IMR-90 (cell line): Measurements from ENCODE around the gene KPNA3. TPM values are rescaled to one million over a fixed set of nuclear protein-coding genes. Genes with fewer than 3 reads are reported as not detected.

Source experiments
- ATAC-seq: fragments of 200-7000 bp; cut with Tn5 transposase; 2 replicates; pipeline ENCODE4 v1.9.1; 2020; ENCODE audit warnings: low read depth, mild to moderate bottlenecking, moderate library complexity
- BruUV-seq: library from RNA; stranded (reverse); fragments of 400-500 nt; replicated peaks from 2 replicates; lab custom pipeline; 2021; lab: Mats Ljungman, UMichigan
- CTCF ChIA-PET: fragments of 300-600 bp; formaldehyde crosslinking; extraction: SDS; loops from one replicate; lab custom pipeline; 2021; ENCODE audit warnings: antibody characterized with exemption; lab: Yijun Ruan, JAX
- POLR2A ChIA-PET: fragments of 300-600 bp; sonication (Branson Sonifier 250); formaldehyde crosslinking; loops from one replicate; lab custom pipeline; 2022; ENCODE audit warnings: antibody characterized with exemption; ENCODE audit not compliant: unreplicated experiment; lab: Charles Lee
- DNase-seq: peaks from one replicate; pipeline ENCODE4 v3.0.0; 2013
- H2AFZ ChIP-seq: replicated peaks from 2 replicates; pipeline ENCODE3; 2013; ENCODE audit warnings: low read length, mild to moderate bottlenecking; ENCODE audit not compliant: poor library complexity
- H2AK5ac ChIP-seq: 2 replicates; pipeline ENCODE4 v1.6.1; 2013; ENCODE audit warnings: low read depth, low read length, inconsistent platforms
- H2AK9ac ChIP-seq: replicated peaks from 2 replicates; pipeline ENCODE3; 2013; ENCODE audit warnings: mild to moderate bottlenecking, low read depth, low read length, moderate library complexity; ENCODE audit not compliant: poor library complexity
- H2BK120ac ChIP-seq: 2 replicates; pipeline ENCODE4 v1.6.1; 2013; ENCODE audit warnings: low read depth, low read length, inconsistent platforms
- H2BK15ac ChIP-seq: 3 replicates; pipeline ENCODE4 v1.6.1; 2013; ENCODE audit warnings: low read depth, low read length, inconsistent platforms
- H2BK20ac ChIP-seq: 2 replicates; pipeline ENCODE4 v1.6.1; 2013; ENCODE audit warnings: low read depth, mild to moderate bottlenecking, inconsistent platforms, low read length, moderate library complexity
- H2BK5ac ChIP-seq: 2 replicates; pipeline ENCODE4 v1.6.1; 2013; ENCODE audit warnings: mild to moderate bottlenecking, low read depth, low read length, inconsistent platforms; ENCODE audit not compliant: poor library complexity, severe bottlenecking
- H3K14ac ChIP-seq: replicated peaks from 2 replicates; pipeline ENCODE4 v1.6.1; 2013; ENCODE audit warnings: low read depth, low read length, inconsistent platforms
- H3K18ac ChIP-seq: 2 replicates; pipeline ENCODE4 v1.6.1; 2013; ENCODE audit warnings: low read depth, low read length, control low read depth
- H3K23ac ChIP-seq: 2 replicates; pipeline ENCODE4 v1.6.1; 2013; ENCODE audit warnings: low read depth, low read length, inconsistent platforms
- H3K27ac ChIP-seq: 2 replicates; pipeline ENCODE4 v1.5.1; 2013; ENCODE audit warnings: mild to moderate bottlenecking, control low read depth, low read length; ENCODE audit not compliant: insufficient read depth
- H3K27me3 ChIP-seq: 2 replicates; pipeline ENCODE4 v1.6.1; 2013; ENCODE audit warnings: low read length; ENCODE audit not compliant: control insufficient read depth, insufficient read depth
- H3K36me3 ChIP-seq: 2 replicates; pipeline ENCODE4 v1.6.1; 2013; ENCODE audit warnings: low read length, mixed read lengths; ENCODE audit not compliant: control insufficient read depth, insufficient read depth
- H3K4ac ChIP-seq: 2 replicates; pipeline ENCODE4 v1.6.1; 2013; ENCODE audit warnings: low read depth, low read length, inconsistent platforms
- H3K4me1 ChIP-seq: 2 replicates; pipeline ENCODE4 v1.6.1; 2013; ENCODE audit warnings: low read length, mixed read lengths; ENCODE audit not compliant: control insufficient read depth, insufficient read depth
- H3K4me2 ChIP-seq: 2 replicates; pipeline ENCODE4 v1.6.1; 2013; ENCODE audit warnings: low read depth, mild to moderate bottlenecking, control low read depth, low read length, moderate library complexity
- H3K4me3 ChIP-seq: 2 replicates; pipeline ENCODE4 v1.5.1; 2013; ENCODE audit warnings: low read depth, mild to moderate bottlenecking, control low read depth, low read length, moderate library complexity; ENCODE audit not compliant: insufficient read depth
- H3K56ac ChIP-seq: 2 replicates; pipeline ENCODE4 v1.6.1; 2013; ENCODE audit warnings: low read length, inconsistent platforms; ENCODE audit not compliant: insufficient read depth; ENCODE audit errors: extremely low read depth
- H3K79me1 ChIP-seq, 2 experiments: 2 replicates each; pipeline ENCODE4 v1.6.1; 2013; ENCODE audit warnings: low read length in 2 of 2, inconsistent platforms in 1 of 2, low read depth in 1 of 2
- H3K9ac ChIP-seq: 2 replicates; pipeline ENCODE4 v1.6.1; 2013; ENCODE audit warnings: low read depth, low read length, control low read depth
- H3K9me1 ChIP-seq: 2 replicates; pipeline ENCODE4 v1.6.1; 2013; ENCODE audit warnings: low read length, inconsistent platforms; ENCODE audit not compliant: insufficient read depth
- H3K9me3 ChIP-seq: 2 replicates; pipeline ENCODE4 v1.6.1; 2013; ENCODE audit warnings: low read length; ENCODE audit not compliant: control insufficient read depth, insufficient read depth
- H4K20me1 ChIP-seq: 2 replicates; pipeline ENCODE4 v1.6.1; 2013; ENCODE audit warnings: low read length, inconsistent platforms; ENCODE audit not compliant: insufficient read depth
- H4K5ac ChIP-seq: 2 replicates; pipeline ENCODE4 v1.6.1; 2013; ENCODE audit warnings: mild to moderate bottlenecking, low read depth, low read length, control low read depth
- H4K8ac ChIP-seq, 2 experiments: 2 replicates each; pipeline ENCODE4 v1.6.1; 2013; ENCODE audit warnings: low read depth in 2 of 2, low read length in 2 of 2, control low read depth in 1 of 2, inconsistent platforms in 1 of 2
- H4K91ac ChIP-seq: 2 replicates; pipeline ENCODE4 v1.6.1; 2013; ENCODE audit warnings: low read depth, low read length, inconsistent platforms; ENCODE audit not compliant: insufficient read depth
- CEBPB ChIP-seq: IDR thresholded peaks from 2 replicates; pipeline ENCODE4 v1.6.1; 2012; ENCODE audit warnings: low read depth, low read length, improper control_type of control experiment
- MAFK ChIP-seq: IDR thresholded peaks from 2 replicates; pipeline ENCODE4 v1.6.1; 2012; ENCODE audit warnings: low read depth, low read length, improper control_type of control experiment
- MAZ ChIP-seq: IDR thresholded peaks from 2 replicates; pipeline ENCODE4 v1.6.1; 2012; ENCODE audit warnings: low read depth, mild to moderate bottlenecking, low read length, improper control_type of control experiment, moderate library complexity, borderline replicate concordance
- SMC3 ChIP-seq: fragments of 150-350 bp; IDR thresholded peaks from 2 replicates; pipeline ENCODE4 v1.6.1; 2016; ENCODE audit warnings: low read depth, mild to moderate bottlenecking, antibody characterized with exemption, low read length, moderate library complexity
- WGBS, 2 experiments: methylation state at CpG; one replicate each; pipeline versions ENCODE4 v1.1.5 to v1.1.7; 2013; ENCODE audit warnings: missing lambda C conversion rate in 2 of 2; ENCODE audit not compliant: insufficient read length in 1 of 2; ENCODE audit errors: extremely low coverage in 2 of 2; 5-methylcytosine and 5-hydroxymethylcytosine counted together
- dilution Hi-C: fragments of 300-500 bp; cut with HindIII; formaldehyde crosslinking; loops from one replicate; pipeline ENCODE4 v1.14.3; 2018; ENCODE audit warnings: low sequenced_read_pairs; ENCODE audit not compliant: unreplicated experiment
- in situ Hi-C: fragments of 300-500 bp; cut with MboI; formaldehyde crosslinking; loops from 3 replicates; pipeline ENCODE4 v1.14.3; 2019; ENCODE audit warnings: low sequenced_read_pairs, inconsistent platforms, mixed read lengths
- intact Hi-C: fragments of 100-400 bp; cut with micrococcal nuclease; formaldehyde crosslinking; loops from 2 replicates; pipeline ENCODE4 v1.10.0; 2022
- polyA plus RNA-seq, 3 experiments: library from polyadenylated mRNA; depleted of rRNA; stranded (reverse); fragments of >200 nt; gene quantifications; 2 replicates each; pipeline ENCODE4 v1.2.3, GENCODE V29; 2012; ENCODE audit warnings: low replicate concordance in 1 of 3
- total RNA-seq: library from RNA; depleted of rRNA; stranded (reverse); fragments of >200 nt; gene quantifications from 2 replicates; pipeline ENCODE4 v1.2.3, GENCODE V29; 2012

The KPNA3 gene
- total and polyA plus RNA-seq, 2 of the 4 experiments (the other 2 are of a cell fraction), result 25.3 to 48.6 TPM

- dilution Hi-C loops, result no loop called here
- H2AK9ac ChIP-seq, result no peak overlapping the region
Observed at GRCh38 chr13:49740870-49741269, 51.6 kb downstream of the KPNA3 start.

More at GRCh38 chr13:49740870-49741269, 51.6 kb downstream of the KPNA3 start:
- Histone ChIP-seq H2AK5ac (no peak overlapping the region), H2AFZ (no peak overlapping the region), H4K5ac (no peak overlapping the region), H4K20me1 (no peaks in the 10 kb centered on the region), H3K9ac (no peak overlapping the region), H3K27me3 (no peaks in the 10 kb centered on the region), H3K9me1 (no peaks in the 10 kb centered on the region), H2BK20ac (no peak overlapping the region), H3K27ac (no peak overlapping the region), H3K4ac (no peak overlapping the region), H2BK15ac (no peak overlapping the region), H3K4me2 (no peak overlapping the region), H3K4me3 (no peak overlapping the region), H3K9me3 (no peaks in the 10 kb centered on the region), H3K23ac (no peak overlapping the region), H3K36me3 (peaks cover 13% of the 10 kb centered on the region), H3K18ac (no peak overlapping the region), H2BK120ac (no peak overlapping the region), H3K14ac (no peak overlapping the region), H2BK5ac (no peak overlapping the region), H3K4me1 (no peaks in the 10 kb centered on the region), H4K8ac (no peak overlapping the region), H3K56ac (no peak overlapping the region), H4K91ac (no peak overlapping the region), H3K79me1 (peaks cover 14 to 15% of the 10 kb centered on the region in 2 experiments)
- ChIA-PET CTCF (no interaction called here), POLR2A (no interaction called here)
- in situ Hi-C loops (no loop called here), intact Hi-C loops (no loop called here)
- WGBS, 2 experiments, result no CpG with 5 or more reads among the region's 2 CpGs
- DNase-seq (no peak), ATAC-seq (no peak)
- BruUV-seq, result no TSS peak
- TF ChIP-seq MAFK (no peak), CEBPB (peak; percentile 23; the same call in 1 of the 2 replicates), MAZ (no peak), SMC3 (no peak)
